H1 (cell line): Measurements from ENCODE around the gene HIGD1B. TPM values are rescaled to one million over a fixed set of nuclear protein-coding genes. Genes with fewer than 3 reads are reported as not detected.

ENCODE experiments used
- ATF3 ChIP-seq: IDR thresholded peaks from 2 replicates; pipeline ENCODE4 v1.6.1; 2011; ENCODE audit warnings: low read depth, mild to moderate bottlenecking, low read length; ENCODE audit not compliant: insufficient read depth
- BACH1 ChIP-seq: IDR thresholded peaks from 2 replicates; pipeline ENCODE4 v1.6.1; 2012; ENCODE audit warnings: low read length, improper control_type of control experiment
- BCL11A ChIP-seq, 2 experiments: IDR thresholded peaks; one replicate each; pipeline ENCODE4 v1.6.1; 2011; ENCODE audit warnings: low read depth in 2 of 2, low read length in 2 of 2, mild to moderate bottlenecking in 2 of 2
- CTCF ChIP-seq, 3 experiments: IDR thresholded peaks; 1 replicate in 2 of 3; 2 replicates in 1 of 3; pipeline versions ENCODE4 v1.5.1 to v1.6.1; 2011; ENCODE audit warnings: low read length in 3 of 3, mild to moderate bottlenecking in 3 of 3, inconsistent platforms in 2 of 3, low read depth in 1 of 3, moderate library complexity in 1 of 3; ENCODE audit not compliant: insufficient read depth in 1 of 3; ENCODE audit errors: control extremely low read depth in 1 of 3
- EGR1 ChIP-seq: IDR thresholded peaks from 2 replicates; pipeline ENCODE4 v1.6.1; 2011; ENCODE audit warnings: low read depth, low read length, borderline replicate concordance
- HDAC2 ChIP-seq, 2 experiments: fragments of 300-600 bp in 1 of 2; sonication (generic) in 1 of 2; IDR thresholded peaks; 2 replicates each; pipeline ENCODE4 v1.6.1; 2011 to 2012; ENCODE audit warnings: low read depth in 2 of 2, low read length in 2 of 2, mild to moderate bottlenecking in 2 of 2, moderate library complexity in 2 of 2, borderline replicate concordance in 1 of 2, inconsistent platforms in 1 of 2
- MAFK ChIP-seq: IDR thresholded peaks from 2 replicates; pipeline ENCODE4 v1.6.1; 2012; ENCODE audit warnings: low read depth, mild to moderate bottlenecking, improper control_type of control experiment, low read length
- MAX ChIP-seq: IDR thresholded peaks from 2 replicates; pipeline ENCODE4 v1.6.1; 2012; ENCODE audit warnings: inconsistent platforms
- POLR2A ChIP-seq, 2 experiments: IDR thresholded peaks; 1 replicate in 1 of 2; 2 replicates in 1 of 2; pipeline ENCODE4 v1.6.1; 2011; ENCODE audit warnings: low read depth in 2 of 2, low read length in 2 of 2, mild to moderate bottlenecking in 2 of 2; ENCODE audit errors: control extremely low read depth in 1 of 2
- RBBP5 ChIP-seq: IDR thresholded peaks from 2 replicates; pipeline ENCODE4 v1.7.1; 2012; ENCODE audit warnings: low read depth, mild to moderate bottlenecking, inconsistent platforms, low read length, moderate library complexity, borderline replicate concordance
- SP1 ChIP-seq: IDR thresholded peaks from 2 replicates; pipeline ENCODE4 v1.6.1; 2011; ENCODE audit warnings: low read depth, low read length
- TAF1 ChIP-seq: IDR thresholded peaks from 2 replicates; pipeline ENCODE4 v1.6.1; 2011; ENCODE audit warnings: mild to moderate bottlenecking, low read depth, low read length
- TCF12 ChIP-seq: IDR thresholded peaks from 2 replicates; pipeline ENCODE4 v1.6.1; 2011; ENCODE audit warnings: low read depth, mild to moderate bottlenecking, low read length
- YY1 ChIP-seq: IDR thresholded peaks from 2 replicates; pipeline ENCODE4 v1.6.1; 2011; ENCODE audit warnings: low read depth, mild to moderate bottlenecking, low read length
- polyA plus RNA-seq, 7 experiments: library from polyadenylated mRNA; depleted of rRNA in 3 of 7; stranded (reverse) in 5 of 7; unstranded in 2 of 7; fragments of >200 nt in 5 of 7; fragments of 200-250 nt in 2 of 7; gene quantifications; 1 replicate in 5 of 7; 2 replicates in 1 of 7; 4 replicates in 1 of 7; pipeline versions ENCODE4 v1.2.1 to v1.2.3, GENCODE V29; 2011 to 2013; ENCODE audit warnings: missing spikeins in 2 of 7, mixed read lengths in 2 of 7
- total RNA-seq: library from RNA; stranded (reverse); fragmentation: NEBNext Ultra II Directional; extraction: Animal tissue kit (Norgen Biotek cat#: 25700); gene quantifications from 2 replicates; pipeline ENCODE4 v1.2.1, GENCODE V29; 2021

The HIGD1B gene
- total and polyA plus RNA-seq, 2 of the 8 experiments (the other 6 are each of a cell fraction or from before 2014, with no cell fraction given): not detected

- TF ChIP-seq CTCF (IDR thresholded peaks at IDR 0.05; ENCODE audit: control extremely low read depth in 1 of 3, insufficient read depth in 1 of 3, low read depth in 1 of 3, low read length in 3 of 3) (no peak), TAF1 (peak; percentile 78), RBBP5 (peak; percentile 29), YY1 (no peak), BACH1 (no peak), ATF3 (no peak), BCL11A (IDR thresholded peaks at IDR 0.05; ENCODE audit: low read depth in 2 of 2, low read length in 2 of 2) (no peak), MAFK (no peak), EGR1 (no peak), MAX (peak; percentile 45; the same call in 1 of the 2 replicates), POLR2A (IDR thresholded peaks at IDR 0.05; ENCODE audit: control extremely low read depth in 1 of 2, low read depth in 2 of 2, low read length in 2 of 2) (peak; percentile 44 to 51), SP1 (no peak), HDAC2 (IDR thresholded peaks at IDR 0.05; ENCODE audit: borderline replicate concordance in 1 of 2, low read depth in 2 of 2, low read length in 2 of 2) (0 out of 4 replicates have a peak, but pooled peaks of 1 of the 2 experiments have one; percentile 9), TCF12 (no peak)
Measured at GRCh38 chr17:44829523-44830358, 17.9 kb upstream of the HIGD1B start, which contains the start of gene GJC1 (continued).
